DND-41 (cell line): Measurements from ENCODE around the gene TNRC6A.

Experiments used
- ATAC-seq: fragments of 200-7000 bp; cut with Tn5 transposase; 3 replicates; pipeline ENCODE4 v1.9.1; 2021; ENCODE audit warnings: low read depth; ENCODE audit not compliant: insufficient read depth
- DNase-seq: peaks from one replicate; pipeline ENCODE4 v3.0.0-alpha.2; 2020
- H2AFZ ChIP-seq: 2 replicates; pipeline ENCODE4 v1.6.0; 2012; ENCODE audit warnings: low read depth, low read length
- H3K27ac ChIP-seq: 2 replicates; pipeline ENCODE4 v1.5.1; 2012; ENCODE audit warnings: low read length, inconsistent platforms
- H3K27me3 ChIP-seq: fragments of 200-600 bp; sonication (generic); 2 replicates; pipeline ENCODE4 v1.6.0; 2012; ENCODE audit warnings: low read length, mild to moderate bottlenecking, inconsistent platforms; ENCODE audit not compliant: insufficient read depth, poor library complexity
- H3K36me3 ChIP-seq: 2 replicates; pipeline ENCODE4 v1.5.1; 2012; ENCODE audit warnings: low read length, inconsistent platforms; ENCODE audit not compliant: insufficient read depth
- H3K4me1 ChIP-seq: 2 replicates; pipeline ENCODE4 v1.5.1; 2012; ENCODE audit warnings: mild to moderate bottlenecking, low read length; ENCODE audit not compliant: insufficient read depth
- H3K4me2 ChIP-seq: 2 replicates; pipeline ENCODE4 v1.6.0; 2012; ENCODE audit warnings: mild to moderate bottlenecking, moderate library complexity, low read length, inconsistent platforms; ENCODE audit not compliant: insufficient read depth
- H3K4me3 ChIP-seq, 2 experiments: fragments of 200-600 bp in 1 of 2; shearing (Covaris generic) in 1 of 2; 2 replicates each; pipeline ENCODE4 v1.5.1; 2012 to 2016; ENCODE audit warnings: inconsistent platforms in 2 of 2, low read length in 2 of 2, mild to moderate bottlenecking in 2 of 2, low read depth in 1 of 2, moderate library complexity in 1 of 2
- H3K79me2 ChIP-seq: 2 replicates; pipeline ENCODE4 v1.6.0; 2012; ENCODE audit warnings: low read length, inconsistent platforms; ENCODE audit not compliant: insufficient read depth
- H3K9ac ChIP-seq: 2 replicates; pipeline ENCODE4 v1.6.0; 2012; ENCODE audit warnings: low read depth, mild to moderate bottlenecking, inconsistent platforms, low read length, moderate library complexity
- H3K9me3 ChIP-seq: 2 replicates; pipeline ENCODE4 v1.5.1; 2012; ENCODE audit warnings: low read length, moderate library complexity, mild to moderate bottlenecking, inconsistent platforms; ENCODE audit not compliant: insufficient read depth, severe bottlenecking
- H4K20me1 ChIP-seq: 2 replicates; pipeline ENCODE4 v1.6.0; 2012; ENCODE audit warnings: low read length; ENCODE audit not compliant: insufficient read depth
- EZH2 ChIP-seq: IDR thresholded peaks from 3 replicates; pipeline ENCODE4 v1.6.1; 2012; ENCODE audit warnings: borderline replicate concordance, low read depth, mild to moderate bottlenecking, moderate library complexity, low read length, inconsistent platforms; ENCODE audit not compliant: severe bottlenecking
- TF ChIP-seq, protein P1 (sequence below): IDR thresholded peaks from 2 replicates; pipeline ENCODE4 v1.5.1; 2012; ENCODE audit warnings: borderline replicate concordance, low read length, moderate library complexity, mild to moderate bottlenecking; ENCODE audit not compliant: poor library complexity, severe bottlenecking; ENCODE audit errors: extremely low read depth

Gene TNRC6A

DNA sequence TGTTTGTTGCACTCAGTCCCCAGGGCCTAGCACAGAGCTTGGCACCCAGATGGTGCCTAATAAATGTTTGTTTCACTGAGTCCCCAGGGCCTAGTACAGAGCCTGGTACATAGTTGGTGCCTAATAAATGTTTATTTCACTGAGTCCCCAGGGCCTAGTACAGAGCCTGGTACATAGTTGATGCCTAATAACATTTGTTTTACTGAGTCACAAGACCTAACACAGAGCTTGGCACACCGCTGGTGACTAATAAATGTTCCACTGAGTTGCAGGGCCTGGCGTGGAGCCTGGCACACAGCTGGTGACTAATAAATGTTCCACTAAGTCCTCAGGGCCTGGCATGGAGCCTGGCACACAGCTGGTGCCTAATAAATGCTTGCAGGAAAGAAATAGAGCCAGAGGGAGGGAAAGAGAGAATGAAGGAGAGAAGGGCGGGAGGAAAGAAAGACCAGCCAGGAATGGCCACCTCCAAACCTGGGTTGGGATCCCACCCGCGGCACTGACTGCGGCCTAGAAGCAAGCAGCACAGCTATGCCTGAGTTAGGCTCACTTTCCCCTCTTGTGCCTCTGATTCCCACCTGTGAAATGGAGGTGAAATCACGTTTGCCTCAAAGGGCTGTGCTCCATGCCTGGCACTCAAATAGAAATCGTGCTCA, 123.8 kb downstream of the TNRC6A start:
- TF ChIP-seq, protein P1, sequence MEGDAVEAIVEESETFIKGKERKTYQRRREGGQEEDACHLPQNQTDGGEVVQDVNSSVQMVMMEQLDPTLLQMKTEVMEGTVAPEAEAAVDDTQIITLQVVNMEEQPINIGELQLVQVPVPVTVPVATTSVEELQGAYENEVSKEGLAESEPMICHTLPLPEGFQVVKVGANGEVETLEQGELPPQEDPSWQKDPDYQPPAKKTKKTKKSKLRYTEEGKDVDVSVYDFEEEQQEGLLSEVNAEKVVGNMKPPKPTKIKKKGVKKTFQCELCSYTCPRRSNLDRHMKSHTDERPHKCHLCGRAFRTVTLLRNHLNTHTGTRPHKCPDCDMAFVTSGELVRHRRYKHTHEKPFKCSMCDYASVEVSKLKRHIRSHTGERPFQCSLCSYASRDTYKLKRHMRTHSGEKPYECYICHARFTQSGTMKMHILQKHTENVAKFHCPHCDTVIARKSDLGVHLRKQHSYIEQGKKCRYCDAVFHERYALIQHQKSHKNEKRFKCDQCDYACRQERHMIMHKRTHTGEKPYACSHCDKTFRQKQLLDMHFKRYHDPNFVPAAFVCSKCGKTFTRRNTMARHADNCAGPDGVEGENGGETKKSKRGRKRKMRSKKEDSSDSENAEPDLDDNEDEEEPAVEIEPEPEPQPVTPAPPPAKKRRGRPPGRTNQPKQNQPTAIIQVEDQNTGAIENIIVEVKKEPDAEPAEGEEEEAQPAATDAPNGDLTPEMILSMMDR: no peak
- TF ChIP-seq EZH2: no peak
- H3K4me3 ChIP-seq: no peak overlapping the region
- H3K79me2 ChIP-seq: no peaks in the 10 kb centered on the region
- no peaks in the 10 kb centered on the region for H3K9me3 ChIP-seq
- H2AFZ ChIP-seq: no peak overlapping the region
- no peaks in the 10 kb centered on the region for H3K36me3 ChIP-seq
- no peak overlapping the region for H3K9ac ChIP-seq
- H3K4me1 ChIP-seq: no peaks in the 10 kb centered on the region
- no peak overlapping the region for H3K27ac ChIP-seq
- no peaks in the 10 kb centered on the region for H4K20me1 ChIP-seq
- DNase-seq (no peak), ATAC-seq (no peak)
- H3K4me2 ChIP-seq: no peak overlapping the region
- H3K27me3 ChIP-seq: no peaks in the 10 kb centered on the region

DNA sequence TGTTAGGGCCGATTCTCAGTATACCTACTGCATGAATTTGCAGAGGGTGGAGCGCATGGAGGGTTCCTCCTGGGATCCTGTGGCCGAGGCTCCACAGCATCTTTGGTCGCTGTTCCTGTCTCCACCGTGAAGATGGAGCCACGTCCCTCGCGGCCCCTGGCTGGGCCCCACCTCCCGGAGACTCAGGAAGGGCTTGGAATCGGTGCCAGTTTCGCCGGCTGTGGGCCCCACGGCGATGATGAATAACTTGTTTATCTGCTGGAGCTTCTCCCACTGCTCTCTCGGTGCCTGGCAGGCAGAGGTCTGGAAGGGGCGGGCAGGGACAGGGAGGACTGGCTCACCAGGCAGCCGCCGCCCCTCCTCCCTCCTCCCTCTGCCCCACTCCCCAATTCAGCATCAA, 124.4 kb downstream of the TNRC6A start:
- Histone ChIP-seq H3K36me3 (no peaks in the 10 kb centered on the region), H3K27ac (no peak overlapping the region), H2AFZ (no peak overlapping the region), H4K20me1 (0 out of 2 replicates have a peak, but pooled peaks cover 2% of the 10 kb centered on the region), H3K9ac (no peak overlapping the region), H3K27me3 (no peaks in the 10 kb centered on the region), H3K79me2 (no peaks in the 10 kb centered on the region), H3K4me2 (no peak overlapping the region), H3K4me1 (no peaks in the 10 kb centered on the region), H3K4me3 (no peak overlapping the region), H3K9me3 (no peaks in the 10 kb centered on the region)
- TF ChIP-seq EZH2: no peak
- TF ChIP-seq, protein P1: no peak
- DNase-seq (no peak), ATAC-seq (no peak)

DNA sequence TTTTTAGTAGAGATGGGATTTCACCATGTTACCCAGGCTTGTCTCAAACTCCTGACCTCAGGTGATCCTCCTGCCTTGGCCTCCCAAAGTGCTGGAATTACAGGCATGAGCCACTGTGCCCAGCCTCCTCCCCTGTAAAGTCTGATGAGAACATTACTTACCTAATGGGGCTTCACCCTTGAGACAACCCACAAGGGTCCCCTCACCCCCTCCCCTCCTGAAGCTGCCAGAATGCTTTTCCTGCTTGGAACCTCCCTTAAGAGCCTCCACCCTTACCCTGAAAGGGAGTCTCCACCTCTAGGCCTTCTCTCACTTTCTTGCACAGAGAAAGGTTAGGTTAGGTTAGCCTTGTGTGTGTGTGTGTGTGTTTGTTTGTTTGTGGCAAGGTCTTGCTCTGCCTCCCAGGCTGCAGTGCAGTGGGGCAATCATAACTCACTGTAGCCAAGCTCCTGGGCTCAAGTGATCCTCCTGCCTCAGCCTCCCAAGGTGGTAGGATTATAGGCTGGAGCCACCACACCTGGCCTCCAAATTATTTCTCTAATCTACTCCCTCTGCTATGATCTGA, 125.2 kb downstream of the TNRC6A start:
- Histone ChIP-seq H4K20me1 (0 out of 2 replicates have a peak, but pooled peaks cover 2% of the 10 kb centered on the region), H3K4me2 (no peak overlapping the region), H3K4me3 (no peak overlapping the region), H3K9me3 (no peaks in the 10 kb centered on the region), H3K27me3 (no peaks in the 10 kb centered on the region), H2AFZ (no peak overlapping the region), H3K27ac (no peak overlapping the region), H3K4me1 (no peaks in the 10 kb centered on the region), H3K9ac (no peak overlapping the region), H3K36me3 (no peaks in the 10 kb centered on the region), H3K79me2 (no peaks in the 10 kb centered on the region)
- TF ChIP-seq, protein P1: no peak
- TF ChIP-seq EZH2: no peak
- ATAC-seq (no peak), DNase-seq (no peak)
